Glutamatergic neuron (in vitro differentiated cells): ENCODE measurements around the gene GNA15. TPM values are rescaled to one million over a fixed set of nuclear protein-coding genes. Genes with fewer than 3 reads are reported as not detected.

Experiments
- DNase-seq: peaks from one replicate; pipeline ENCODE4 v3.0.0; 2022
- H3K27ac Mint-ChIP-seq: one replicate; pipeline ENCODE4 v1.8.0; 2020; ENCODE audit warnings: mild to moderate bottlenecking, mixed read lengths, inconsistent platforms; ENCODE audit not compliant: unreplicated experiment
- H3K27me3 Mint-ChIP-seq: one replicate; pipeline ENCODE4 v1.8.0; 2020; ENCODE audit warnings: mild to moderate bottlenecking, moderate library complexity, mixed read lengths, inconsistent platforms; ENCODE audit not compliant: unreplicated experiment
- H3K36me3 Mint-ChIP-seq: one replicate; pipeline ENCODE4 v1.8.0; 2020; ENCODE audit warnings: mild to moderate bottlenecking, mixed read lengths, inconsistent platforms; ENCODE audit not compliant: unreplicated experiment
- H3K4me1 Mint-ChIP-seq: one replicate; pipeline ENCODE4 v1.8.0; 2020; ENCODE audit warnings: mild to moderate bottlenecking, low read depth, mixed read lengths, inconsistent platforms; ENCODE audit not compliant: unreplicated experiment
- H3K4me3 Mint-ChIP-seq: one replicate; pipeline ENCODE4 v1.8.0; 2020; ENCODE audit warnings: mild to moderate bottlenecking, mixed read lengths, inconsistent platforms; ENCODE audit not compliant: unreplicated experiment
- H3K9me3 Mint-ChIP-seq: one replicate; pipeline ENCODE4 v1.8.0; 2020; ENCODE audit warnings: mild to moderate bottlenecking, moderate library complexity, mixed read lengths, inconsistent platforms; ENCODE audit not compliant: unreplicated experiment
- total RNA-seq: library from RNA; stranded (reverse); fragmentation: NEBNext Ultra II Directional; extraction: Animal tissue kit (Norgen Biotek cat#: 25700); gene quantifications from one replicate; pipeline ENCODE4 v1.2.1, GENCODE V29; 2021; ENCODE audit not compliant: unreplicated experiment
- TF ChIP-seq, protein P1 (sequence below): fragments of 200-600 bp; sonication (generic); IDR thresholded peaks from one replicate; pipeline ENCODE4 v1.5.0; 2021; ENCODE audit not compliant: partially characterized antibody, unreplicated experiment

Gene GNA15
- total RNA-seq, 1 donor from 2014 or later, result not detected

DNA sequence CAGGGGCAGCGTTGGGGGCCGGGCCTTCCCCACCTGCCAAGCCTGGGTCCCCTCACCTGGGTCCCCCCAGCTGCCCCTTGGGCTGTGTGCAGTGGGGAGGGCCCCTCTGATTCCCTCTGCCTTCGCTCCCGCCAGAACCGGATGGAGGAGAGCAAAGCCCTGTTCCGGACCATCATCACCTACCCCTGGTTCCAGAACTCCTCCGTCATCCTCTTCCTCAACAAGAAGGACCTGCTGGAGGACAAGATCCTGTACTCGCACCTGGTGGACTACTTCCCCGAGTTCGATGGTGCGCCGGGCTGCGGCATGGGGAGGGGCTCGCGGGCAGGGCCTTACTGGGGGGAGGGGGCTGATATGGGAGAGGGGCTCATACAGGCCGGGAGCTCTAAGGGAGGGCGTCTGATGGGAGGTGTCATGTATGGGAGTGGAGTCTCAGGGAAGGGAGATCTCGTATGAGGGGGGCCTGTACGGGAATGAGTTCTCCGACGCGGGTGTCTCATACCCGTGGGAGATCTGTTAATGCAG lies 16.7 kb upstream of the GNA15 start:
- DNase-seq, result no peak
- Mint-ChIP-seq H3K36me3 (no peaks in the 10 kb centered on the region), H3K27ac (peak overlapping the region; percentile 22), H3K27me3 (peaks cover 3% of the 10 kb centered on the region), H3K4me1 (peaks cover 3% of the 10 kb centered on the region), H3K9me3 (peaks cover 3% of the 10 kb centered on the region), H3K4me3 (no peak overlapping the region)
- TF ChIP-seq, protein P1, sequence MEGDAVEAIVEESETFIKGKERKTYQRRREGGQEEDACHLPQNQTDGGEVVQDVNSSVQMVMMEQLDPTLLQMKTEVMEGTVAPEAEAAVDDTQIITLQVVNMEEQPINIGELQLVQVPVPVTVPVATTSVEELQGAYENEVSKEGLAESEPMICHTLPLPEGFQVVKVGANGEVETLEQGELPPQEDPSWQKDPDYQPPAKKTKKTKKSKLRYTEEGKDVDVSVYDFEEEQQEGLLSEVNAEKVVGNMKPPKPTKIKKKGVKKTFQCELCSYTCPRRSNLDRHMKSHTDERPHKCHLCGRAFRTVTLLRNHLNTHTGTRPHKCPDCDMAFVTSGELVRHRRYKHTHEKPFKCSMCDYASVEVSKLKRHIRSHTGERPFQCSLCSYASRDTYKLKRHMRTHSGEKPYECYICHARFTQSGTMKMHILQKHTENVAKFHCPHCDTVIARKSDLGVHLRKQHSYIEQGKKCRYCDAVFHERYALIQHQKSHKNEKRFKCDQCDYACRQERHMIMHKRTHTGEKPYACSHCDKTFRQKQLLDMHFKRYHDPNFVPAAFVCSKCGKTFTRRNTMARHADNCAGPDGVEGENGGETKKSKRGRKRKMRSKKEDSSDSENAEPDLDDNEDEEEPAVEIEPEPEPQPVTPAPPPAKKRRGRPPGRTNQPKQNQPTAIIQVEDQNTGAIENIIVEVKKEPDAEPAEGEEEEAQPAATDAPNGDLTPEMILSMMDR, result no peak

DNA sequence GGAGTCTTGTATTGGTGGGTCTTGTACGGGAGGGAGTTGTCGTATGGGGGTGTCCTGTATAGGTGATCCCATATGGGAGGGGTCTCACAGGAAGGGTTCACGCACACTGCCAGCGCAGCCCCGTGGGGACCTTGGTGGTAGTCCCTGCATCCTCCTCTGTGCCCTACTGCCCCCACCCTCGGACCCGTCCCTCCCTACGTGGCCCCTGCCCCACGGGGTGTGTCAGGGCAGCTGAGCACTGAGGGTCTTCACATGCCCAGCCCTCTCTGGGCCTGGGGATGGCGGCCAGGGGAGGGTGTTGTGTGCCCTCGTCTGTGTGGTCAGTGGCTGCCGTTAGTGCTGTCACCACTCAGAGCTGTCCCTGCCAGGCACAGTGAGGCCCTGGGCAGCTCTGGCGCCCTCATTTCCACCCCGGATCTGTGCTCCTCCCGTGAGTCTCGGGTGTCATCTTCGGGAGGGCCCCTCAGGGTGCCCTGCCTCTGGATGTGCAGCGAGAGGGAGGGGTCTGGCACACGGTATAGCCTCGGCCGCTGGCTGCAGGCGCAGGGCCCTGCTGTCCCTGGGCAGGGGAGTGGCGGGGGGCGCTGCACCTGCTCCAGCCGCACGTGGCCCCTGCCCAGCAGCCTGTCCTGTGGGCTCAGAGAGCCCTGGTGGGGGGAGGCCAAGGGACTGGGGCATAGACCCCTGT lies 16.0 kb upstream of the GNA15 start:
- TF ChIP-seq, protein P1, result no peak
- H3K9me3 Mint-ChIP-seq, result peaks cover 4% of the 10 kb centered on the region
- peaks cover 7% of the 10 kb centered on the region for H3K27me3 Mint-ChIP-seq
- no peak overlapping the region for H3K4me3 Mint-ChIP-seq
- H3K36me3 Mint-ChIP-seq, result no peaks in the 10 kb centered on the region
- H3K27ac Mint-ChIP-seq, result peak overlapping the region; percentile 22
- DNase-seq, result no peak
- H3K4me1 Mint-ChIP-seq, result peaks cover 3% of the 10 kb centered on the region

DNA sequence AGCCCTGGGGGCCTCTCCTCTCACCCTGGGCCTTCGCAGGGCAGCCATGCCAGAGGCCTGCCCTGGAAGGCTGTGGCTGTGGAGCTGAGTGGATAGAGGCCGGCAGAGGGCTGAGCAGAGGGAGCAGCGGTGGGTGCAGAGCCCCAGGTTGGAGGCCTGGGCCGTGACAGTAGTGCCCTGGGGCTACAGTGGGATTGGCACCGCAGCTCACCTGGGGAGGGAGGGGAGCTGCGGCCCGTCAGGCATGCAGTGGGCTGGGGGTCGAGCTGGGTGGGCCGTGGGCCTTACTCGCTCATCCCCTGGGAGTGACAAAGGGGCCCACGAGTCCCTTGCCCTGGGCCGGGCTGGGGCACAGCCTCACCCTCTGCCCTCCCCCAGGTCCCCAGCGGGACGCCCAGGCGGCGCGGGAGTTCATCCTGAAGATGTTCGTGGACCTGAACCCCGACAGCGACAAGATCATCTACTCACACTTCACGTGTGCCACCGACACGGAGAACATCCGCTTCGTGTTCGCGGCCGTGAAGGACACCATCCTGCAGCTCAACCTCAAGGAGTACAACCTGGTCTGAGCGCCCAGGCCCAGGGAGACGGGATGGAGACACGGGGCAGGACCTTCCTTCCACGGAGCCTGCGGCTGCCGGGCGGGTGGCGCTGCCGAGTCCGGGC lies 15.1 kb upstream of the GNA15 start:
- TF ChIP-seq, protein P1, result no peak
- peaks cover 8% of the 10 kb centered on the region for H3K27me3 Mint-ChIP-seq
- DNase-seq, result no peak
- H3K9me3 Mint-ChIP-seq, result peaks cover 4% of the 10 kb centered on the region
- H3K36me3 Mint-ChIP-seq, result no peaks in the 10 kb centered on the region
- no peak overlapping the region for H3K4me3 Mint-ChIP-seq
- H3K4me1 Mint-ChIP-seq, result peaks cover 3% of the 10 kb centered on the region
- no peak overlapping the region for H3K27ac Mint-ChIP-seq

DNA sequence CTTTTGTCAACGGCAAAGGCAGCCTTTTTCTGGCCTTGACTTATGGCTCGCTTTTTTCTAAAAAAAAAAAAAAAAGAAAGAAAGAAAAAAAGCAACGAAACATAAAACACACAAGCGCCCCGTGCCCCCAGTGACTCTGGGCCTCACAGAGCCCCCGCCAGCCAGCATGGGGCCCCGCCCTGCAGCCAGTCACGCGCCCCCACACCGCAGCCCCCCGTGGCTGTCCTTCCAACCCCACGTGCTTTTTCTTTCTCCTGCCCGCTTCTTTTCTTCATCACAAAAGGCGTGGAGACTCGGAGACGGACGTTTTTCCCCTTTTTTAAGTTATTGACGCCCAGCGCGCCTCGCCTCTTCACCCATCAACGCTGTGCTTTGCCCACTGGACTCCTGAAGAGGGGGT lies 14.4 kb upstream of the GNA15 start:
- Mint-ChIP-seq H3K4me3 (no peak overlapping the region), H3K4me1 (peaks cover 3% of the 10 kb centered on the region), H3K9me3 (peaks cover 4% of the 10 kb centered on the region), H3K27me3 (peaks cover 8% of the 10 kb centered on the region), H3K36me3 (no peaks in the 10 kb centered on the region), H3K27ac (no peak overlapping the region)
- no peak for DNase-seq
- TF ChIP-seq, protein P1, result no peak

DNA sequence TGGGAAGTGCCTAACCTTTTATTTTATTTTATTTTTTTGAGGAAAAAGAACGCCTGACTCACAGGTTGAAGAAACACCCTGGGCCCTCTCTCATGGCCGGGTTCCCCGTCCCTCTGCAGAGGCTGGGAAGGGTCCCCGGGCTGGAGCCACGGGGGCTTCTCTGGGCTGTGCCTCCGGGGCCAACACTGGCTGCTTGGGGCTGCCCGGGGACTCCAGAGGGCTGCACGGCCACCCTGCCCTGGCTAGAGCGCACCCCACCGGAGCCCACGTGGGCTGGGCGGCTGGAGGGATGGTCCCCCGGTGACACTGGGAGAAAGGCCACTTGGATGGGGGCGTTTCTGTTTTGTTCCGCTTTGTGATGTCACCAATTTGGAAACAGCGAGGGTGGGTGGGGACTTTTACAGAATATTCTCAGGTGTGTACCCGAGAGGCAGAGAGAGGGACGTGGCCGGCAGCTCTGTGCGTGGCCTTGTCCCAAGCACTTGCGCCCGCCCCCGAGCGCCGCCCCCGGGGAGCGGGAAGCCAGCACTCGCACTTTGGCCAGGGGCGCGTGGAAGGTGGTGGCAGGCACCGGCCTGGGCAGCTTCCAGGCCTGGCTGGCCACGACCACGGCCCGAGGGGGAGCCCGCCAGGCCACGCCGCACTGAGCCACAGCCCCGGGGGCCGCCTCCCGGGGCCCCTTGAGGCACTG lies 13.9 kb upstream of the GNA15 start:
- peaks cover 8% of the 10 kb centered on the region for H3K27me3 Mint-ChIP-seq
- DNase-seq, result no peak
- H3K4me3 Mint-ChIP-seq, result no peak overlapping the region
- TF ChIP-seq, protein P1, result no peak
- H3K27ac Mint-ChIP-seq, result no peak overlapping the region
- H3K36me3 Mint-ChIP-seq, result no peaks in the 10 kb centered on the region
- peaks cover 4% of the 10 kb centered on the region for H3K9me3 Mint-ChIP-seq
- peaks cover 3% of the 10 kb centered on the region for H3K4me1 Mint-ChIP-seq
